ENCODE data around the gene LIN28A.

The LIN28A gene

DNA sequence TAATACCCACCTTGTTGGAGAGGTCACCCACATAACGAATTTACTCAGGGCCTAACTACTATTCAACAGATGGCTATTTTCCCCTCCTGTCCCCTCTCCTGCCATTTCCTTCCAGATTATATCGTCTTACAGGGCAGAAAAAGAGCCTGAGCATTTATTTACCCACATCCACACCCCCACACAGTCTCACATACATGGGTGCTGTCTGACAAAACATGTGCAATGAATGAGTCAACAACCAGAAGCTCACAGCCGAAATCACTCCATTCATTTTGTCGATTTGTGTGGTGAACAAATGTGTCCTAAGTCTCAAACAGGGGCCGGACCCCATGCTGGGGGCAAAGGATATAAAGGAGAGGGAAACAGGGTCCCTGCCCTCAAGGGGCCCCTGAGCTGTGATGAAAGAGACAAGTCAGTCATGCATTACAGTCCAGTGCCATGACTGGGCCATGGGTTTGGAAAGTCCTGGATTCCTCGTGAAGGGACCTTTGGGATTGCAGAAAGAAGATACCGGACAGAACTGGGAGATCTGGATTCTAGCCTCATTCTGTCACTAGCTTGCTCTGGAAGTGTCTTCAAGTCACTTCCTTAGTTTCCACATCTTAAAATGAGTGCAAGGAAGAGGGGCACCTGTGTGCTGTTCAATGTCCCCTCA lies 21.7 kb upstream of the LIN28A start:
- TF ChIP-seq, protein P1, sequence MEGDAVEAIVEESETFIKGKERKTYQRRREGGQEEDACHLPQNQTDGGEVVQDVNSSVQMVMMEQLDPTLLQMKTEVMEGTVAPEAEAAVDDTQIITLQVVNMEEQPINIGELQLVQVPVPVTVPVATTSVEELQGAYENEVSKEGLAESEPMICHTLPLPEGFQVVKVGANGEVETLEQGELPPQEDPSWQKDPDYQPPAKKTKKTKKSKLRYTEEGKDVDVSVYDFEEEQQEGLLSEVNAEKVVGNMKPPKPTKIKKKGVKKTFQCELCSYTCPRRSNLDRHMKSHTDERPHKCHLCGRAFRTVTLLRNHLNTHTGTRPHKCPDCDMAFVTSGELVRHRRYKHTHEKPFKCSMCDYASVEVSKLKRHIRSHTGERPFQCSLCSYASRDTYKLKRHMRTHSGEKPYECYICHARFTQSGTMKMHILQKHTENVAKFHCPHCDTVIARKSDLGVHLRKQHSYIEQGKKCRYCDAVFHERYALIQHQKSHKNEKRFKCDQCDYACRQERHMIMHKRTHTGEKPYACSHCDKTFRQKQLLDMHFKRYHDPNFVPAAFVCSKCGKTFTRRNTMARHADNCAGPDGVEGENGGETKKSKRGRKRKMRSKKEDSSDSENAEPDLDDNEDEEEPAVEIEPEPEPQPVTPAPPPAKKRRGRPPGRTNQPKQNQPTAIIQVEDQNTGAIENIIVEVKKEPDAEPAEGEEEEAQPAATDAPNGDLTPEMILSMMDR (conservative IDR thresholded peaks at IDR 0.05; ENCODE audit: low read depth, low read length) = no peak
- DNase-seq (ENCODE audit: low read depth) = peak; percentile 31
- H3K4me3 ChIP-seq (ENCODE audit: low read depth, low read length) = no peak overlapping the region

DNA sequence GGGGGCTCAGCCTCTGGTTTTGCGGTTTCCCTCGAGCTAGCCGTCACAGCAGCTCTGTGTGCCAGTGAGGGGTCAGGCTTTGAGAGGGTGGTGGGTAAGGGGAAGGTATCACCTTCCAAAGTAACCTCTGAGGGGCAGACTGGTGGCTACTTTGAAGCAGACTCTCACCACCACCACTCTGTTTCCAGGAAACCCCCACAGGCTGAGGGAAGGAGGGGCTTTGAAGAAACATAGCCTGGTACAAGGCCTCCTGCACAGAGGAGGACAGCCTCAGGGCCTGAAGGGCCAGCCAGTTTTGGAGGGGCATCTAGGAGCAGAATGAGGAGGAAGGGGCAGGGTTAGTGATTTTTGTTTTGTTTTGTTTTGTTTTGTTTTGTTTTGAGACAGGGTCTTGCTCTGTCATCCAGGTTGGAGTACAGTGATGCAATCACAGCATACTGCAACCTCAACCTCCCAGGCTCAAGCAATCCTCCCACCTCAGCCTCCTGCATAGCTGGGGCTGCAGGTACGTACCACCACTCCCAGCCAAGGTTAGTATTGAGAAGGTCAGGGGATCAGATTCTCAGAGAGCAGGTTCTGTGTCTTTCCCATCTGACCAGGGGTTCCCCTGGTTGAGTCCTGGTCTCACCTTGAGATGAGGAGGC lies 20.9 kb upstream of the LIN28A start:
- TF ChIP-seq, protein P1 (conservative IDR thresholded peaks at IDR 0.05; ENCODE audit: low read depth, low read length) = no peak
- no peak overlapping the region for H3K4me3 ChIP-seq (ENCODE audit: low read depth, low read length)
- DNase-seq (ENCODE audit: low read depth) = no peak

DNA sequence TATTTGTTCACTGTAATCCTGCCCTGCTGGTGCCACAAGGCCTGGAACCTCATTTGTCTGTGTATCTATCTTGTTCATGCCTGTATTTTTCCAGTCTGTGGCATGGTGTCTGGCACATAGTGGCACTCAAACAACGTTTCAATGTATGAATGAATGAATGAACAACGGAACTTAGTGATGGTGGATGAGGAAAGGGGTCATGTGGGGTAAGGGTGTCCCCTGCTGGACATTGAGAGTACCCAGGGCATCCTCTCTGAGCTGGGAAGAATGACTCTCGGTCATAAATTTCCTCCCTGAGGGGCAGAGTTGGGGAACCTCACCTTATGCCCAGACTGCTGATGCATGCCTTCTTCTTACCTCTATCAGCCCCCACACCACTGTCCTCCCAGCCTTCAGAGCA lies 19.2 kb upstream of the LIN28A start:
- no peak overlapping the region for H3K4me3 ChIP-seq (ENCODE audit: low read depth, low read length)
- DNase-seq (ENCODE audit: low read depth) = peak; percentile 76
- TF ChIP-seq, protein P1 (conservative IDR thresholded peaks at IDR 0.05; ENCODE audit: low read depth, low read length) = peak; percentile 91

GRCh38 chr1:26395754-26396153 lies 14.9 kb upstream of the LIN28A start:
- no peak for DNase-seq (ENCODE audit: low read depth)
- TF ChIP-seq, protein P1 (conservative IDR thresholded peaks at IDR 0.05; ENCODE audit: low read depth, low read length) = no peak
- H3K4me3 ChIP-seq (ENCODE audit: low read depth, low read length) = no peak overlapping the region

DNA sequence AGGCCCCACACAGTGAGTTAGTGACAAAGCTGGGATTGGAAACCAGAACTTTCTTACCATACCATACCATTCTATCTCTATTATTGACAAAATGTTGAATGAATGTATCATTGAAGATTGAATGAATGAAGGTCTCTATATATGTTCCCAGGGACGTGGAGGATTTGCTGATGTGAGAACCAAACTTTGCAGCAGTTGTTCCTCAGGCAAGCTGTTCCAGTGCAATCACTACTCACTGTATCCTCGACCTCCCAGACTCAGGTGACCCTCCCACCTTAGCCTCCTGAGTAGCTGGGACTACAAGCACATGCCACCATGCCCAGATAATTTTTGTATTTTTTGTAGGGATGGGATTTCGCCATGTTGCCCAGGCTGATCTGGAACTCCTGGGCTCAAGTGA lies 11.6 kb upstream of the LIN28A start:
- H3K4me3 ChIP-seq (ENCODE audit: low read depth, low read length) = no peak overlapping the region
- DNase-seq (ENCODE audit: low read depth) = no peak
- TF ChIP-seq, protein P1 (conservative IDR thresholded peaks at IDR 0.05; ENCODE audit: low read depth, low read length) = no peak

DNA sequence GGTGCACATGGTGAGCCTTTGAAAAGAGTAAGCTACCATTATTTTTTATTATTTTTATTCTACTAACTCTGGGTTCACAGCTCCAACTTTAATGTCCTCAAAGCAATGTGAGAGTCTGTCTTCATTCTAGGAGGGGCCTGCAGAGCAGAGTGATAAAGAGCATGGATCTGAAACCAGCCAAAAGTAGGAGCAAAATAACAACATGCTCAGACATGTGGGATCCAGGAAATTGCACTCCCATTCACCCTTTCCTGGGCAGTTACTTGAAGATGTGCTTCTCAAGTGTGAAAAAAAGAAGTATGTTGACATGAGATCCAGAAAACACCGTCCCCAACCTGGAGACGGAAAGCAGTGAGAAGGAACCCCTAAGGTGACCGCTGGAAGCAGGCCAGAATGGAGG lies 8.7 kb upstream of the LIN28A start:
- no peak overlapping the region for H3K4me3 ChIP-seq (ENCODE audit: low read depth, low read length)
- DNase-seq (ENCODE audit: low read depth) = no peak
- TF ChIP-seq, protein P1 (conservative IDR thresholded peaks at IDR 0.05; ENCODE audit: low read depth, low read length) = no peak

GRCh38 chr1:26403656-26404055 lies 7.0 kb upstream of the LIN28A start:
- peak; percentile 58 for DNase-seq (ENCODE audit: low read depth)
- TF ChIP-seq, protein P1 (conservative IDR thresholded peaks at IDR 0.05; ENCODE audit: low read depth, low read length) = no peak
- H3K4me3 ChIP-seq (ENCODE audit: low read depth, low read length) = no peak overlapping the region
